AG20443 (cell line): Measurements from ENCODE around the gene PLCD3.

Experiments used
- DNase-seq: peaks from one replicate; pipeline ENCODE4 v3.0.0; 2012; ENCODE audit warnings: low spot score, mixed read lengths

Gene PLCD3

GRCh38 chr17:45067637-45068036, 64.7 kb downstream of the PLCD3 start:
- DNase-seq, result no peak

GRCh38 chr17:45063198-45063597, 69.1 kb downstream of the PLCD3 start:
- no peak for DNase-seq

- DNase-seq, result no peak
Observed at GRCh38 chr17:45061606-45062205, 70.6 kb downstream of the PLCD3 start.

- DNase-seq, result peak; percentile 95
Observed at GRCh38 chr17:45060797-45061605, 71.3 kb downstream of the PLCD3 start, which contains the start of gene NMT1. NMT1 (plus strand) TSS chr17:45061317; CDS start chr17:45061330, 13 bp downstream.

- DNase-seq, result no peak
Observed at GRCh38 chr17:45060382-45060796, 71.9 kb downstream of the PLCD3 start.
